Activated CD8-positive, alpha-beta memory T cell treated with anti-CD3 and anti-CD28 coated beads, Interleukin-2, amount 10 ng/mL, durations not matched to agents 7 days and 5 days (primary cell): ENCODE results near the gene DPP6. TPM values are rescaled to one million over a fixed set of nuclear protein-coding genes. Genes with fewer than 3 reads are reported as not detected.

Experiments
- ATAC-seq: fragments of 150-1000 bp; cut with Tn5 transposase; one replicate; pipeline ENCODE4 v1.10.0; 2021; ENCODE audit warnings: moderate library complexity
- CTCF ChIA-PET: fragments of 350-600 bp; sonication (Branson Sonifier 250); formaldehyde crosslinking; loops from one replicate; lab custom pipeline; 2021; ENCODE audit warnings: antibody characterized with exemption; lab: Charles Lee
- DNase-seq: peaks from one replicate; pipeline ENCODE4 v3.0.0-alpha.2; 2020
- H3K27ac Mint-ChIP-seq: one replicate; pipeline ENCODE4 v1.8.0; 2021; ENCODE audit warnings: mild to moderate bottlenecking, mixed read lengths
- H3K27me3 Mint-ChIP-seq: one replicate; pipeline ENCODE4 v1.8.0; 2021; ENCODE audit warnings: mixed read lengths
- H3K36me3 Mint-ChIP-seq: one replicate; pipeline ENCODE4 v1.8.0; 2021; ENCODE audit warnings: mild to moderate bottlenecking, mixed read lengths
- H3K4me1 Mint-ChIP-seq: one replicate; pipeline ENCODE4 v1.8.0; 2021; ENCODE audit warnings: mixed read lengths
- H3K4me3 Mint-ChIP-seq: one replicate; pipeline ENCODE4 v1.8.0; 2021; ENCODE audit warnings: mild to moderate bottlenecking, moderate library complexity, mixed read lengths
- H3K9me3 Mint-ChIP-seq: one replicate; pipeline ENCODE4 v1.8.0; 2022; ENCODE audit warnings: low read depth, mixed read lengths
- total RNA-seq, 2 experiments: library from RNA; stranded (reverse); gene quantifications; one replicate each; pipeline ENCODE4 v1.2.3, GENCODE V29; 2021

The DPP6 gene
- total RNA-seq, 2 experiments from 2014 or later: not detected

DNA sequence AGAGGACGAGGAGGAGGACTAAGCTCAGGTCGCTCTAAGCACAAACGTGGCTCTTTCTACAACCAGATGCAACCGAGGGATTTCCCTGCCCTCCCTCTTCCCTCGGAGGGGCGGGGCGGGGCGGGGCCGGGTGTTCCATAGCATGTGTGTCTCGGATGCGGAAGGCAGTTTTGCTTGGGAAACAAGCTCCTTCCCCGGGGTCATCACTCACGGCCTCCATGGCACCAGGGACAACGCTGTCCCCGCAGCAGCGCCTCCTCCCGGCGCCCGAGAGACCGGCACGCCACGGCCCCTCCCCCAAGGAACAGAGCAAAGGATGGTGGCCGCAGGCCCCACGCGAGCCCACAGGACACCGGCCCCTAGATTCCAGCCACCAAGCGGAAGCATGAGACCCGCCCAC lies 840.3 kb downstream of the DPP6 start:
- CTCF ChIA-PET: interaction anchor here (1.0 kb wide), 1 partner anchor 21 kb away, joined by 3 read pairs; no protein-coding TSS in a partner anchor
- DNase-seq (no peak), ATAC-seq (no peak)
- no peaks in the 10 kb centered on the region for H3K9me3 Mint-ChIP-seq
- no peak overlapping the region for H3K4me3 Mint-ChIP-seq
- no peaks in the 10 kb centered on the region for H3K27me3 Mint-ChIP-seq
- H3K4me1 Mint-ChIP-seq: no peaks in the 10 kb centered on the region
- no peaks in the 10 kb centered on the region for H3K36me3 Mint-ChIP-seq
- no peak overlapping the region for H3K27ac Mint-ChIP-seq

DNA sequence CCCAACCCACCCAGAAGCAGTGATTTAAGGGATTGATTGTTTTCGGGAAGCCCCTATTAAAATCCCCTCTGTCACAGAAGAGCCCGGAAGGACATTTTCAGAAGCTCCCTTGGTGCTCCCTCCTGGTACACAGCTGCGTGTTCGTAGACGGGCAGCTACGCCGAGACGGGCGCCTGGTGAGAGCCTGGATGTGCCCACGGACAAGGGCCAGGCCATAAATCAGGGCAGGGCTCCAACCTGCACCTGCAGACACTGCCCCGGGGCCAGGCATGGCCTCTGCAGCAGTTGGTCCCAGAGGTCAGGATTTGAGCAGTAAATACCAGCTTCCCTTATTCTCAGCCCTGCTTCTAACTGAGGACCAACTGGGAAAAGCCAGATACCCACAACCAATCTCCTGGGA lies 843.9 kb downstream of the DPP6 start:
- Mint-ChIP-seq H3K9me3 (no peaks in the 10 kb centered on the region), H3K27me3 (no peaks in the 10 kb centered on the region), H3K4me3 (no peak overlapping the region), H3K27ac (no peak overlapping the region), H3K4me1 (no peaks in the 10 kb centered on the region), H3K36me3 (no peaks in the 10 kb centered on the region)
- DNase-seq (no peak), ATAC-seq (no peak)
- CTCF ChIA-PET: no interaction called here

DNA sequence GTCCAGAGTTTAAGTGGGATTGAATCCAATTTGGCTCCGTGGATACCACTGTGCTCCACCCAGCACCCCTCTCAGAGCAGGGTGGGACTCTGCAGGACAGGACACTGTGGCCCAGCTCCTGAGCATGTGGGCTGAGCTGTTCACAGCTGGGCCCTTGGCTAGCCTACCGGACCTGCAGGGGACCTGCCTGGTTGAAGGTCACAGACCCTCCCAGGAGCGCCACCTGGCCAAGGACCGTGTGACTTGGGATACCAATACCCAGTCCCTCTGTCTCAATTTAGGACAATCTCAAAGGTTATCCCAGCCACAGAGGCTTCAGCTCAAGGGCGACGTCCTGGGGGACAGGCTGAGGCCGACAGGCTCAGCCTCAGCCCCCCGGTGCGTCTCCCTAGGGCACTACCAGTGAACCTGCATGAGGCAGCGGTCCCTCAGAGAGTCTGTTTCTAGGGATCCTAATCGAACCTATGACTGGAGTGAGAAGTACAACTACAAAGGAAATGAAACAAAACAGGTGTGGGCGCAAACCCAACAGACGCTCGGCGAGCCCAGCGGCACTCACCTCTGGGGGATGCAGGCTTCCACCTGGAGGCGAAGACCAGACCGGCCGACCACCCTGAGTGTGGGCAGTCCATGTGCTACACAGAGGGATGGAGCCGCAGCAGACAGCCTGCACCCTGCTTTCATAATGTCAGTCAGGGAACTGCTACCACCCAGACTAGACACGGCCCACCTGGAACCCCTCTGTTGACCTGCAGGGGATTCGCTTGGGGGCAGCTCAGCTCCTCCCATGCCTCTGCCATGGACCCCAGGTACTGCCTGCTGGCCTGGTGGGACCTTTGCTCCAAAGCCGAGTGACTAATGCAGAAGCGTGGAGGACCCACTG lies 847.0 kb downstream of the DPP6 start:
- Mint-ChIP-seq H3K36me3 (no peaks in the 10 kb centered on the region), H3K4me3 (no peak overlapping the region), H3K9me3 (no peaks in the 10 kb centered on the region), H3K27ac (no peak overlapping the region), H3K27me3 (no peaks in the 10 kb centered on the region), H3K4me1 (no peaks in the 10 kb centered on the region)
- no peak for DNase-seq
- CTCF ChIA-PET: interaction anchor here (1.5 kb wide), 1 partner anchor 14 kb away, joined by 3 read pairs; no protein-coding TSS in a partner anchor
- ATAC-seq: no peak

DNA sequence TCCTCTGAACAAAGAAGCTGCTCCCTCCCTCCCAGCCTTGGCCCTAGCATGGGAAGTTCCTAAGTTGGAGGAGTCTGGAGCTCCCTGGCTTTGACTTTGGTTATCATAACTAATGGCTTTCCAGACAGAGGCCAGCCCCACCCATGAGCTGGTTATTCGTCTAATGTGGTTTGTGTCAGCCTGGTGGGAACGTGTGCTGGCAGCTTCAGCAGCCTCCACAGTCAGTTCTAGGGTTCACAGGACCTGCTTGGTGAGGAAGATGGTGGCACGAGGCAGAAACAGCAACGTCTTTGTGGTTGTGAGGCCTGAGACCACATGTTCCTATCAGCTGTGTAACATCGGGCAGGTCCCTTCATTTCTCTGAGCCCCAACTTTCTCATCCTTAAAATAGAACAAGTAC lies 847.7 kb downstream of the DPP6 start:
- no peak for ATAC-seq
- H3K9me3 Mint-ChIP-seq: no peaks in the 10 kb centered on the region
- H3K4me3 Mint-ChIP-seq: no peak overlapping the region
- DNase-seq: no peak
- no peak overlapping the region for H3K27ac Mint-ChIP-seq
- H3K36me3 Mint-ChIP-seq: no peaks in the 10 kb centered on the region
- no peaks in the 10 kb centered on the region for H3K27me3 Mint-ChIP-seq
- CTCF ChIA-PET: interaction anchor here (1.5 to 2.0 kb wide), 2 partner anchors 14 to 28 kb away, joined by 3 to 4 read pairs; no protein-coding TSS in a partner anchor
- no peaks in the 10 kb centered on the region for H3K4me1 Mint-ChIP-seq

DNA sequence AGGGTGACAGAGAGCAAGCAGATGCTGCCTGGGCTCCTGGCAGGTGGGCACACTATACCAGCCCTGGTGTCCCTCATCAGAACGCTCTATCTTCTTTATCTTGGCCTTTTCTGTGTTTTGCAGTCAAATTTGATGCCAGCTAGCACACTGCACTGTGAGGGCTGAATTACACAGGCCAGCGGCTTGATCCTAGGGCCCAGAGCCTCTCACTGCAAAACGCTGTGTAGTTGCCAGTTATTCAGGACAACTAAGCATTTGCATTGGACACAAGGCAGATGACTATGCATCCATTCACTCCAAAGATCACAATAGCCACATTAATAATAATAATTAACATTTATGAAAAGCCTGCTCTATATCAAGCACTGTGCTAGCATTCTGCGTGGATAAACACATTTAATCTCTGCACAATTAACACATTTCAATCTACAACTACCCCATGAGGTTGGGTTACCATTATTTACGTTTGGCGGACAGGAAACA lies 850.4 kb downstream of the DPP6 start:
- Mint-ChIP-seq H3K36me3 (no peaks in the 10 kb centered on the region), H3K27me3 (no peaks in the 10 kb centered on the region), H3K4me3 (no peak overlapping the region), H3K4me1 (no peaks in the 10 kb centered on the region), H3K9me3 (no peaks in the 10 kb centered on the region), H3K27ac (no peak overlapping the region)
- CTCF ChIA-PET: no interaction called here
- DNase-seq: no peak
- ATAC-seq: no peak

DNA sequence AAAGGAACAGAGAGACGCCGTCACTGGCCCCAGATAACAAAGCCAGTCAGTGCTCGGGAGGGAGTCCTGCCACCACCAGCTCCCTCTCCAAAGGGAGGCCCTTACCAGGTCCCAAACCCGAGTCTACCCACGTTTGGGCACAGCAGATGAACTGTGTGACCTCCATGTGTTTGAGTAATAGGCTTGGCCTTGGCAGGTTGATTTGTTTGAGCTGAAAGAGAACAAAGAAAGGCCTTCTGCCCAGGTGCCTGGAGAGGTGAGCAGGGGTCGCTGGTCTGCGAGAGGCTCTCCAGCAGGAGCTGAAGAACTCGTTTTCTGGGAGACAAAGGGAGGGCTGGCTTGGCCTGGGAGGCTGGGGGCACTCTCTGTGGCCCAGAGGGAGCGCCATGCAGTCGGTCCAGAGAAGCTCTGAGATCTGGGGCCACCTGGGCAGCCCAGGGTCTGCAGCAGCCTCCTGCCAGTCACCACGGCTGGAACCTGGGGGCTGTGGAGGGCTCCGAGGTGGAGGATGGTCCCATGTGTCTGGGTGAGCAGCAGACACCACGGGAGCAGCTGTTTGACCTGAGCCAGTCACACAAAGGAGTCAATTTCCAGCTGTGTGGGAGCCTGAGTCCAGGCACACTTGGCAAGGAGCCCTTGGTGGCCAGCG lies 851.0 kb downstream of the DPP6 start:
- Mint-ChIP-seq H3K36me3 (no peaks in the 10 kb centered on the region), H3K9me3 (no peaks in the 10 kb centered on the region), H3K4me3 (no peak overlapping the region), H3K4me1 (peaks cover 4% of the 10 kb centered on the region), H3K27me3 (no peaks in the 10 kb centered on the region), H3K27ac (no peak overlapping the region)
- ATAC-seq (no peak), DNase-seq (no peak)
- CTCF ChIA-PET: no interaction called here

DNA sequence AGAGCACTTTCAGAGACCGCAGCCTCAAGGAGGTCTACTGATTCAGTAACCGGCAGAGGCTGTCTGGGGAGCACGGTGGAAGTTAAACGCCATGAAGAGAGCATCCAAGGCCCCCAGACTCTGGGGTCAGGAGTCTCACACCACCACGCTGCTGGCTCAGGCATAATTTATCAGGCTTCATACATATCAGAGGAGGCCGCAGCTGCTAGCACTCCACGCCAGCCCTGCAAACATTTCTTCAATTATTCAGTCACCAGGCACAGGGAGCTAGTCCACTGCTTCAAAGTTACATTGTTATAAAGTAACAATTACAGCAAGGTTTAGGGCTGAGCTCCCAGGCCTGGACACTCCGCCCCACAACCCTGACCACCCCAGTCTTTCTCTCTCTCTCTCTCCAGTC lies 852.9 kb downstream of the DPP6 start:
- Mint-ChIP-seq H3K9me3 (no peaks in the 10 kb centered on the region), H3K36me3 (no peaks in the 10 kb centered on the region), H3K4me1 (peaks cover 5% of the 10 kb centered on the region), H3K27me3 (no peaks in the 10 kb centered on the region), H3K27ac (no peak overlapping the region), H3K4me3 (no peak overlapping the region)
- no peak for DNase-seq
- ATAC-seq: no peak
- CTCF ChIA-PET: interaction anchor here (1.6 kb wide), 1 partner anchor 8 kb away, joined by 5 read pairs; no protein-coding TSS in a partner anchor

DNA sequence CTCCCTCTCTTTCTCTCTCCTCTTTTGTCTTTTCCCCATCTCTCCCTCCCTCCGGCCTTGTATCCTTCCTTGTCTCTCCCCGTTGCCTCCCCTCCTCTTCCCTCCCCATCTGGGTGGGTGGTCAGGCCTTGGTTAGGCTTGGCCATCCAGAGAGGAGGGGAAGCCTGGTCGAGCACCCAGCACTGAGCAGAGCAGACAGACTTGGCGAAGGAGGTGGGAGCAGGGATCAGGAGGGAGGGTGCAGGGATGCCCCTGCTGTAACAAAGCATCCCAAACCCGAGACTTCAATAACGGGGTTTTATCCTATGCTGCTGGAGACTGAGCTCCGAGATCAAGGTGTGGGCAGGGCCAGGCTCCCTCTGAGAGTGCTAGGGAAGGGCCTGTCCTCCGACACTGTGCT lies 853.4 kb downstream of the DPP6 start:
- ATAC-seq: no peak
- Mint-ChIP-seq H3K9me3 (no peaks in the 10 kb centered on the region), H3K4me1 (peaks cover 5% of the 10 kb centered on the region), H3K27ac (no peak overlapping the region), H3K27me3 (no peaks in the 10 kb centered on the region), H3K4me3 (no peak overlapping the region), H3K36me3 (no peaks in the 10 kb centered on the region)
- DNase-seq: no peak
- CTCF ChIA-PET: no interaction called here

DNA sequence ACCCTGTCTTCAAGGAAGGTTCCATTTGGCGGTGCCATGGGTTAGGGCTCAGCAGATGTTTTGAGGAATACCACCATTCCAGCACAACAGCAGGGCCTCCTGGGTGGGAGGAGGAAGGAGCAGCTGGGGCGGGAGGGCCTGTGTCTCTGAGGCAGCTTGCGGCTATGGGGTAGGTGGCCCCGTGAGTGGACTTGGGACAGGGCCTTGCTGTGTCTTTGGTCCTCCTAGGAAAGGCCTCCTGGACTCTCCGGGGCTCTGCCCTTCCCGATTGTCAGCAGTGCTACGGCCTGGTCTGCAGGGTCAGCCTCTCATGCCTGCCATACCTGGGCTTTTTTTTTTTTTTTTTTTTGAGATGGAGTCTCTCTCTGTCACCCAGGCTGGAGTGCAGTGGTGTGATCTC lies 854.0 kb downstream of the DPP6 start:
- H3K9me3 Mint-ChIP-seq: peaks cover under 1% of the 10 kb centered on the region
- H3K27ac Mint-ChIP-seq: no peak overlapping the region
- DNase-seq (no peak), ATAC-seq (no peak)
- peaks cover 5% of the 10 kb centered on the region for H3K4me1 Mint-ChIP-seq
- no peaks in the 10 kb centered on the region for H3K27me3 Mint-ChIP-seq
- CTCF ChIA-PET: interaction anchor here (2.6 kb wide), 1 partner anchor 22 kb away, joined by 9 read pairs; no protein-coding TSS in a partner anchor
- no peaks in the 10 kb centered on the region for H3K36me3 Mint-ChIP-seq
- H3K4me3 Mint-ChIP-seq: no peak overlapping the region

DNA sequence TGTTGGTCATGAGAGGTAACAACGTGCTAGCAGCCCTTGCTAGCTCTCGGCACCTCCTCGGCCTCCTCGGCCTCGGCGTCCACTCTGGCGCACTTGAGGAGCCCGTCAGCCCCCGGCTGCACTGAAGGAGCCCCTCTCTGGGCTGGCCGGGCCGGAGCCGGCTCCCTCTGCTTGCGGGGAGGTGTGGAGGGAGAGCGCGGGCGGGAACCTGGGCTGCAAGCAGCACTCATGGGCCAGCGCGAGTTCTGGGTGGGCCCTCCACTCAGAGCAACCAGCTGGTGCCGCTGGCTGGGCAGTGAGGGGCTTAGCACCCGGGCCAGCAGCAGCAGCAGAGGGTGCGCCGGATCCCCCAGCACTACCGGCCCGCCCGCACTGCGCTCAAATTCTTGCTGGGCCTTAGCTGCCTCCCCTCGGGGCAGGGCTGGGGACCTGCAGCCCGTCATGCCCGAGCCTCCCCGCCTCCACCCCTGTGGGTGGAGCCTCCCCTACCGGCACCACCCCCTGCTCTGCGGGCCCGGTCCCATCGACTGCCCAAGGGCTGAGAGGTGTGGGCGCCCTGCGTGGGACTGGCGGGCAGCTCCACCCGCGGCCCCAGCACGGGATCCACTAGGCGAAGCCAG lies 854.6 kb downstream of the DPP6 start:
- DNase-seq (no peak), ATAC-seq (no peak)
- H3K27ac Mint-ChIP-seq: no peak overlapping the region
- peaks cover 5% of the 10 kb centered on the region for H3K4me1 Mint-ChIP-seq
- no peaks in the 10 kb centered on the region for H3K27me3 Mint-ChIP-seq
- H3K9me3 Mint-ChIP-seq: peaks cover 2% of the 10 kb centered on the region
- H3K4me3 Mint-ChIP-seq: no peak overlapping the region
- no peaks in the 10 kb centered on the region for H3K36me3 Mint-ChIP-seq
- CTCF ChIA-PET: interaction anchor here (2.6 kb wide), 1 partner anchor 21 kb away, joined by 9 read pairs; no protein-coding TSS in a partner anchor

DNA sequence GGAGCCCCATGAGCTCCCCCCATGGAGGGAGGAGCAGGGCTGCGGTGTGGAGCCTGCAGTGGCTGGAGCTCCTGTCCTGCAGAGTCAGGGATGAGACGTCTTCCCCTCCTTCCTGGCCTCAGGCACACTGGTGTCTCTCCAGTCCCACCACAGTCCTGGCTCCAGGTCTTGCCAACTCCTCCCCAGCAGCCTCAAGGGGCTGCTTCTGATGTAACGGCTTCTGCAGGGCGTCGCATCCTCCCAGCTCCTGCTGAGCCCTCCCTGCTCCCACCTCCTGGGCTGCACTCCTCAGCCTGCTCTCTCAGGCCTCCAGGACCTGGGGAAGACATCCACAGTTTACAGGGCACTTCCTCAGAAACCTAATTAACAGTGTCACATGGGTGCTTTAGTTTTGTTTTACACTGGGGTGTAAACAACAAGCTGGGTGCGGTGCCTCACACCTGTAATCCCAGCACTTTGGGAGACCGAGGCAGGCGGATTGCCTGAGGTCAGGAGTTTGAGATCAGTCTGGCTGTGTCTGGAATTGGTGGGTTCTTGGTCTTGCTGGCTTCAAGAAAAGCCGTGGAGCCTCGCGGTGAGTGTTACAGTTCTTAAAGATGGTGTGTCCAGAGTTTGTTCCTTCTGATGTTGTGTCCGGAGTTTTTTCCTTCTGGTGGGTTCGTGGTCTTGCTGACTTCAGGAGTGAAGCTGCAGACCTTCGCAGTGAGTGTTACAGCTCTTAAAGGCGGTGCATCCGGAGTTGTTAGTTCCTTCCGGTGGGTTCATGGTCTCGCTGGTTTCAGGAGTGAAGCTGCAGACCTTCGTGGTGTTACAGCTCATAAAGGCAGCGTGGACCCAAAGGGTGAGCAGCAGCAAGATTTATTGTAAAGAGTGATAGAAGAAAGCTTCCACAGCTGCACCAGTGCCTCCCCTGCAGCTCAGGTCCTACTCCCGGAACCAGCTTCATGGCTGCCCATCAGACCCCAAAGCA lies 855.7 kb downstream of the DPP6 start:
- CTCF ChIA-PET: interaction anchor here (2.6 kb wide), 1 partner anchor 20 kb away, joined by 9 read pairs; no protein-coding TSS in a partner anchor
- Mint-ChIP-seq H3K9me3 (peaks cover 2% of the 10 kb centered on the region), H3K27ac (peak overlapping the region; percentile 61), H3K4me3 (no peak overlapping the region), H3K36me3 (no peaks in the 10 kb centered on the region), H3K4me1 (peaks cover 5% of the 10 kb centered on the region), H3K27me3 (no peaks in the 10 kb centered on the region)
- DNase-seq (no peak), ATAC-seq (no peak)

DNA sequence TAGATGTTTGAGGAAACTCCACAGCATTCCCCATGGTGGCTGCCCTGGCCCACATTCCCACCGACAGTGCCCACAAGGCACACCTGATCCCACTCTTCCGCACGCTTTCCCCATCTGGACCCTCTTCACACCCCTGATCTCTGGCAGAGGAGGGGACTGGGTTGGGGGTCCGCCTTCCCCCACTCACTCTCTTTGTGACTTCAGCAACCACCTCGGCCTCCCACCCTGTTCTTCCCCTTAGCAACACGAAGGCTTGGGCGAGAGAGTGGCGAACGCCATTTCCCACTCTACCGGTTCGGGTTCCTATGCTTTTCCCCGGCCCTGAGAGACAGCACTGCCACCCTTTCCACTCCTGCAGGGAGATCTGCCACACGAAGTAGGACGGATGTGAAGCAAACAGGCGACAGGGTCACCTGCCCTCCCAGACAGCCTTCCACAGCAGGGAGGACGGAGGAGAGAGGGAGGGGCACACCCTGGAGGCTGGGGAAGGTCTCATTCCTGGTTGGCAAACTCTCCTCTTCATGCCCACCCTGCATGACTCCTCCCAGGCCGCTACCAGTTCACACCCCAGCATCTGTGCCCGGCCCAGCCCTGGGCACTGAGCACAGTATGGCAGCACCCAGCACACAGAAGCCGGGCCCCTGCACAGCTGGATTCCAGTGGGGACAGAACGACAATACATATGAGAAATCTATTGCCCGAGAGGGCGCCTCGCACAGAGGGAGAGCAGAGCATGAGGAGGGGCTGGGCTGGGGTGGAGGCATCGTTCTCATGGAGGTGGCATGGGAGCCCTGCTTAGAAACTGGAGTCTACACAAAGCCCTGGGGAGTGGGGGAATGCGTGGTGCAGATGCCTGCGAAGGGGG lies 857.3 kb downstream of the DPP6 start:
- CTCF ChIA-PET: no interaction called here
- H3K27me3 Mint-ChIP-seq: peaks cover 6% of the 10 kb centered on the region
- H3K27ac Mint-ChIP-seq: no peak overlapping the region
- no peaks in the 10 kb centered on the region for H3K36me3 Mint-ChIP-seq
- peaks cover 8% of the 10 kb centered on the region for H3K4me1 Mint-ChIP-seq
- ATAC-seq: no peak
- H3K4me3 Mint-ChIP-seq: no peak overlapping the region
- no peak for DNase-seq
- peaks cover 2% of the 10 kb centered on the region for H3K9me3 Mint-ChIP-seq
